ACHN (cell line): ENCODE measurements around the gene AFAP1L2.

Experiments used
- DNase-seq: peaks from one replicate; pipeline ENCODE4 v3.0.0-alpha.2; 2015
- in situ Hi-C: cut with HindIII; loops from 2 replicates; pipeline ENCODE4 v1.10.0; 2017; ENCODE audit warnings: low sequenced_read_pairs, low pct_ligation_motif_present, low pct_unique_long_range_greater_than_20kb

The AFAP1L2 gene

DNA sequence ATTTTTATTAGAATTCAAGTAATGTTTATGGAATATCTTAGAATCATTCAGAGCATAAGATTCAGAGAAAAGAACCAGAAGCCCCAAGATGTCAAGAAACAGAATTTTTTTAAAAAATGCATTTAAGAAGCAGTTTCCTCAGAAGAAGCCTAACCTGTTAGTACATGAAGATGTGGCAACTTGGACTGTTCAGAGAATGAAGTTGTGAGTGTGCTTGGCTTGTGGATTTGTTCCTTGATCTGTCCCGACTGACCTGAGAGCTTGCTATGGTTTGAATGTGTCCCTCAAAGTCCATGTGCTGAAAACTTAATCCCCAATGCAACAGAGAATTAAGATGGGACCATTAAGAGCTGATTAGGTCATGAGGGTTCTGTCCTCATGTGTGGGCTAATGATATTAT, 13.8 kb upstream of the AFAP1L2 start:
- in situ Hi-C loops, result no loop called here
- no peak for DNase-seq

DNA sequence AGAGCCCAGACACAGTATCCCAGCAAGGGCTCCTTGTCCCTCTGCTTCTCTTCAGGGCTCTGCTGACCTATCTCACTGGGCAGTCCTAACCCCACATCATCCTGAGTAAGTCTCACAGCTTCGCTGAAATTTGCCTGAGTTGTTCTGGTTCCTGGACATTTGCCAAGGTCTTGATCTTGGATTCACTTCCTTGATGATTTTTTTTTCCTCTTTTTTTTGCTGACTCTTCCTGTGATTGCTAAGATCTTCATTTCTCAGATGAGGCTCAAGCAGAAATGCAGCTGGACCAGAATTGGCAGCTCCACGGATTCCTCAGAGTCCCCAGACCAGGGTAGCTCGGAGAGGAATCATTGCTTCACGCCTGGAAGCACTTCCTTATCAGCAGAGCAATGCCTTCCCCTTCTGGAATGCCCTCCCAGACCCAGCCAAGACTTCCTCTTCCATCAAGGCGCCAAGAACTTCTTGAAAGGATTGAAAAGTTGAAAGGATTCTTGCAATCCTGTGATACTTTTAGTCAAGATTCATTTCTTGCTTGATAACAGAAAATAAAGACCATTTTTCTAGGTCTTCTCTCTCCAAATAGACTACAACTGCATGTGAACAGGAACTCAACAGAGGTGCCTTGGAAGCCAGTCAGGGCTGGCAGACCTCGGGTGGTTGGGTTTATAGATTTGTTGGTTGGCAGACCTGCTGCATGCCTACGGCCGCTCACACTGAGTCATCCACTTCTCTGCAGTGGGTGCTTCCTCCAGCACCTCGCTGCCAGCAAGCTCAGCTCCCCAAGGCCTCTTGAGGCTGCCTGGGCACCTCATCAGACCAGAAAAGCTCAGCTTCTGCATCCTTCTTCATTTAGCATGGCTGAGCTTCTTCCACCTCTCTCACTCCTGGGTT, 8.8 kb upstream of the AFAP1L2 start:
- in situ Hi-C loops, result no loop called here
- DNase-seq, result peak; percentile 99

DNA sequence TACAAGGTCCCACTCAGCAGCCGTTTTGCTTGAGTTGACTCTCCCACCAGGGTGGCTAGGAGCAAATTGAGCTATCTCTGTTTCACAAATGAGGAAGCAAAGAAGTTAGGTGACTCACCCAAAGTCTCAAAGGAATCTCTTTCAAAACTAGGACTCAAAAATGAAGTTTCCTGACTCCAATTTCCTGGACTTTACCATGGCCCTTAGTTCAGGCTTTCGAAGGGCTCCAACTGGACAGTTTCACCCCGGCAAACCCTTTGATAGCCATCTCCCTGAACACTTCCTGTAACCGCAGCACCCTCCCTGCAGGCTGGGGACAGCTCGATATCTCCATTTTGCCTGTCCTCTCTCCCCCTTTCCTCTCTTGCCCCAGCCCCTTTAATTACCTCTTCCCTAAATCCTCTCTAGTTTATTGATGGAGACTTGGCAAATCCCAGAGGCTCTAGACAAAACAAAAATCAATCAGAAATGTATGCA, 4.7 kb upstream of the AFAP1L2 start:
- in situ Hi-C loops, result no loop called here

DNA sequence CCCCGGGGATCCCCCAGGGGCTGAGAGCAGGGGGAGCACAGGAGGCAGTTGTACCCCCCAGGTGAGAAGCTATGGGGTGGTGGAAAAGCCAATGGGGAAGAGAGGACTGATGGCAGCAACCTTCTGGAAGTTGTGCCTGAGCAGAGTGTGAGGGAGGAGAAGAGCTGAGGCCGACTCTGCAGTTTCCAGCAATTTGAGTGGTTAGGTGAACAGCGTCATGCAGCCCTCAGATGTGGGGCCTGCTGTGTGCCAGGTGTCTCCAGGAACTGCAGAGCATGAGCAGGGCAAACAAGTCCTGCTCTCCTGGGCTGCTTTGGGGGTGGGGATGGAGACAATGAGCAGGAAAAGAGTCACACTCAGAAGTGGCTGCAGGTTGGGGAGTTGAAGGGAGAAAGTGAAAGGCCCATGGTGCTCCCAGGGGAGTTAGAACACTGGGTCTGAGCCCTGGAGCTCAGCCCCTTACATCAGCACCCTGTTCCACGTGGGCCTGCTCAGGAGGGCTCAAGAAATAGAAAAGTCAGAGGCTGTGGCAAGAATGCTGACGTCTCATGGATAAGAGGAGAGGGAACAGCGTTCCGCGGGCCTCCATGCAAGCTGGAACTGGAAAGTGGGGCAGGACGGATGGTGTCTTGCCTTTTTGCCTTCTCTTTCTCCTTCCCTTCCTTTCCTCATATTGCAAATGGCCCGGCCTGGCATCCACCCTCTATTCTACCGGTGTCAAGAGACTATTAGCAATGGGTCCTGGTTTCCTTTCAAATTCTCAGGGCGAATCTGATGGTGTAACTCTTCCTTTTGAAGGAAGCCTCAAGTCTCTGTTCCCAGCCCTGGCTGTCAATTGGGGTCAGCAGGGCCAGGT, 4.0 kb upstream of the AFAP1L2 start:
- in situ Hi-C loops, result no loop called here
- DNase-seq, result no peak

More for the DNA sequence above, 4.7 kb upstream of the AFAP1L2 start:
- DNase-seq, result peak; percentile 31

DNA sequence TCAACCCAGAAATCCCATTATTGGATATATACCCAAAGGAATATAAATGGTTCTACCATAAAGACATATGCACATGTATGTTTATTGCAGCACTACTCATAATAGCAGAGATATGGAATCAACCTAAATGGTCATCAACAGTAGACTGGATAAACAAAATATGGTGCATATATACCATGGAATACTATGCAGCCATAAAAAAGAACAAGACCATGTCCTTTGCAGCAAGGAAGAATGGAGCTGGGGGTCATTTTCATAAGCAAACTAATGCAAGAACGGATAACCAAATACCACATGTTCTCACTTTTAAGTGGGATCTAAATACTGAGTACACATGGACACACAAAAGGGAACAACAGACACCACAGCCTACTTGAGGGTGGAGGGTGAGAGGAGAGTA, 2.2 kb upstream of the AFAP1L2 start:
- in situ Hi-C loops, result no loop called here
- no peak for DNase-seq

DNA sequence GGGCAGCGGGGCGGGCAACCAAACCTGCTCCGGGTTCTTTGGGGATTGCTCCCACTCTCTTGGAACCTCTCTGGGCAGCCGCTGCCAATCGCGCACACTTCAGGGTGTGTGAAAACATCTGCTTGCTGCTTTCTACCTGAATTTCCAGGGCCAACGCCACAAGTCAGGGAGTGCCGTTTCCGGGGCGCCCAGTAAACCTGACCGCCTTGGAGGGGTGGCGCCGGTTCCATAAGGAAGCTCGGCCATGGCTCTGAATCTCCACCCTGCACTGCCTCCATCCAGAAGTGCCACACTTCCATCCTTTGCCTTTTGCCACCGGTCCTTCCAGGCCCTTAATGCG, 679 bp upstream of the AFAP1L2 start:
- DNase-seq, result no peak
- in situ Hi-C loops, result no loop called here

DNA sequence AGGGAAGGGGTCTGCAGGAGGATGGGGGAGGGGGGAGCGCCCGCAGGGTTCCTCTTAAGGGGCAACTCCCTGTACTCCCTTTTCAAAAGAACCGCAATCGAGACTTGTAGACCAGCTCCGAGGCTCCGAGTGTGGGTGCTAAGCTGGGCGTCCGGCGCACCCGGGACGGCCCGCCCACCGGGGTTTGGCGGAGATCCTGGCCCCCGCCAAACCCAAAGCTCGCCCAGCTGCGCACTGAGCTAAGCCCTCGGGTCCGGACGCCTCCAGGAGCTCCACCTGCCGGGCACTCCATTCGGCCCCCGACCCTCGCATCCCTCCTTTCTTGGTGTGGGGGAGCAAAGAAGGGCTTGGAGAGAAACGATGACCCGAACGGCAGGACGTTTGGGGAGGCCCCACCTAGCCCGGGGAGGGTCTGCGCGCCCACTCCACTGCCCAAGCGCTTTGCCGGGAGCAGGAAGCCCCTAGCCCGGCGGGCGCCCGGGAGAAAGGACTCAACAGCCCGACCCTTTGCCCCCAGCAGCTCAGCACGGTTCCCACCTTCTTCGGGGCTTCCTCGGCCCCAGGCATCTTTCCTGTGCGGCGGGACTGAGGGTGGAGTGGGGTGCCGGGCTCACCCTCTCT, 651 bp downstream of the AFAP1L2 start:
- in situ Hi-C loops, result no loop called here
- peak; percentile 75 for DNase-seq

DNA sequence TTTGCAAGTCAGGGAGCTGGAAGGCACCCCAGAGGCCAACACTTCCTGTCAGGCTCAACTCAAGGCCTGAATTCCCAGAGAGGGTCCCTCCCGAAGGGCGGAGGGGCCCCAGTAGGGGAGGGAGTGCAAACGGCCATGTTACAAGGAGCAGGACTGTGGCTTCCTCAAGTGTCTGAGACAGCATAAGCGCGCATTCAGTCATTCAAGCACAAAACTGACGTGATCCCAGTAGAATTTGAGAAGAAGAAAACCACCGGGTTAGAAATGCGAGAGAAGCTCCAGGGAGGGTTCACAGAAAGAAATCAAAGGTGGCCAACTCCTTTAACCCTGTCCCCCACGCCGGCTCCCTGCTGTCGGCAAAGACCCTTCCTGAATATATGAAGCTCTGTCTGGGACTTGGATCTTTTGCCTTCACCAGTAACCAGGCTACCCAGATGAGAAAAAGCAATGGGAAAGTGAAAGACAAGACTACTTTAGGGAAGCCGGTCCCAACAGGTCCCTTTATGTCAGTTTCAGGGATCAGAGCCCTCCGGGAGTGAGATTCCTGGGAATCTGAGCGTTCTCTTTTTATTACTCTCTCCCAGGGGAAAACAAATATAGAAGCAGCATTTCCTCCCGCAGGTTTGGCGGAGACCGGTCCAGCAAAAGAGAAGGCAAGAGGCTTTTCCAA, 1.3 kb downstream of the AFAP1L2 start:
- DNase-seq, result peak; percentile 87
- in situ Hi-C loops, result no loop called here

DNA sequence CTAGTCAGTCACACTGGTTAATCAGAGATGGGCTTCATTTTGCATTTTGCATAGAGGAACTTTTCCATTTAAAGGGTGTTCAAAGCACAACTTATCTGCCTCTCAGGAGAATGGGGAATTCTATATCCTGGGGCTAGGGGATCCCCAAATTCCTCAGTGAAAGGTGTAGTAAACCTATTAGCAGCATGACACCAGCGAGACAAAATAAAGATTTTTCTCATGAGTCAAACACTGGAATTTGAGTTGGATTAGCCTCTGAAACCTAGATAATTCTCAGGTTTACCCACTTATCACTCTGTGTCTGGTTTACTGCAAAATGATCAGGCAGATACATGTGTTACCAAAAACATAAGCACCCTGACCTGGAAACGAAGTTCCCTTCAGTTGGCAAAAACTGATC, 2.1 kb downstream of the AFAP1L2 start:
- DNase-seq, result peak; percentile 19
- in situ Hi-C loops, result no loop called here

DNA sequence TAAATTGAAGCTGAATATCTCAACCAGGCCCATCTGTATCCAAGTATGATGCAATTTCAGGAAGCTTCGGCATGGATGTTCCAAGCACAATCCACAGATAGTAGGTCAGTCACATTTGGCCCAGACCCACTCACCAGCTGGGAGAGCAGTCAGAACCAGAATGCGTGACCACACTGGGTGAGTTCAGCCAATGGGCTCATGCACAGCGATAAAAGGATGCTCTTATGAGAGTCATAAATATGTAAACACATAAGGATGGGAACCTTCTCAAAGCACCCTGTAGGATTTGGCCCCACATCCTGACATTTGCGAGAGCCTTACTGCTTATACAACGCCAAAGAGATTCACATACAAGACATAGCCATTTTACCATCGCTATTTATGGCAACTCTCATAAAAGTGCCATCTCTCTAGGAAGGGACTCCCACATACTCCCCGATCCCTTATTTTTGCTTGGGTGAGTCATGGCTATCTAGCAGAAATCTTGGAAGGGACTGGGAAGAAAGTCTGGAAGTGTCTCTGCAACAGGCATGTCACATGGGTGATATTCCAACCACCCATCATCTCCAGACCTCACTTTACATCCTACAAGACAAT, 3.0 kb downstream of the AFAP1L2 start:
- in situ Hi-C loops, result no loop called here
- peak; percentile 78 for DNase-seq

DNA sequence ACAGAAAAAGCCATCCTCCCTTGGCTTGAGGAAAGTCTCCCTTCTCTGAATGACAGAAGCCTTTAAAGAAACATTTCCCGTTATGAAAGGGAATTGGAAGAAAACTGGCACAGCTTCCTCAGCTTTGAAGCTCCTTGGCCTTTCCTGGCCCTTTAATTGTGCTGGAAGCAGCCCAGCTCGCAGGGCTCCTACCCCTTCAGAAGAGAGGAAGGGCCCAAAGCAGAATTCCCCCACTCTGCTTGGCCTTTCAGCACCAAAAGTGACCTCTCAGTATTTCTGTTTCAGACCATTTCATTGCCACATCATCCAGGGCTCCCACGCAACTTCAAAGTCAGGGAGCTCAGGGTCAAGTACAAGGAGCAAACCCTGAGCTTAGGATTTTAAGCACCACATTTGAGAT, 4.2 kb downstream of the AFAP1L2 start:
- in situ Hi-C loops, result no loop called here
- no peak for DNase-seq

DNA sequence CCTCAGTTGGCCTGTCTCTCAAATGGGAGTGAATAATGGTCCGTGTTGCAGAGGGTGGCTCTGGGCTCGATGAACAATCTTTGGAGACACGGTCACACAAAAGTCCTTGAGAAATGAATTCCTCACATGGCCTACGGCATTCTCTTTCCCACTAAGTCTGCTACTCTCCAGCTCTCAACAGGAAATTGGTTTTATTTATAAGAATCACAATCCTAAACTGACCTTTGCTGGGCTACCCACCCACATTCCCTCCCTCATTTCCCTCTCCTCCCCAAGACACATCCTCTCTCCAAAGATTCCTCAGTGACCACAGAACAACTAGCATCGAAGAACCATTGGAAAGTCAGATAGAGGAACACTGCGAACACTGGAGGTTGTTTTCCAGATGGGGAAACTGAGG, 4.7 kb downstream of the AFAP1L2 start:
- DNase-seq, result no peak
- in situ Hi-C loops, result no loop called here

DNA sequence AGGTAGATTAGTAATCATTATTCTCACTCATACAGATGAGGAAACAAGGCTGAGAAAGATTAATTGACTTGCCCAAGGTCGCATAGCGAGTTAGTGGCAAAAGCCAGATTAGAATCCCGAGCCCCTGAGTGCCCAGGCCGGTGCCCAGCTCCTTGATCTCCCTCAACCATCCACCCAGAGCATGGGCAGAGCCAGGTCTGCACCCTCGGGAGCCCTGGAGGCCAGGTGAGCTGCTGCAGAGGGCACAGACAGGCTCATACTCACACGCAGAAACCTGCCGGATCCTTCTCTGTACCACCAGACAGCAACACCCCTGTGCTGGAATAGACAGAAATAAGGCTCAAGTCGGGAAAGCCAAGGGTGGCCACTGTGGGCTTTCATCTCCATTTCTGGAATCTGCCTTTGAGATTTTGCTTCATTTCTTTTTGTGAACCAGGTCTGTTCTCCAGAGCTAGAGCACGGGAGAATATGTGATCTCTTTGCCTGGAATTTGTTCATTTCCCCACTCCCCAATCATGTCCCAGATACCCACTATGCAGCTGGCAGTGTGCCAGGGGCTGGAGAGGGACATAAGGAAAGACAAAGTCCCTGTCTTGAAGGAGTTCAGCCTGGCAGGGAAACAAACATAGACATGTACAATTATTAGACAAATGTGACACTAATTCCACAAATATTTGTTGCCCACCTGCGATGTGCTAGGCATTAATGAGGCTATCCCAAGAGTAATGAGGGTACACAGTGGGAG, 5.5 kb downstream of the AFAP1L2 start:
- DNase-seq, result no peak
- in situ Hi-C loops, result no loop called here

DNA sequence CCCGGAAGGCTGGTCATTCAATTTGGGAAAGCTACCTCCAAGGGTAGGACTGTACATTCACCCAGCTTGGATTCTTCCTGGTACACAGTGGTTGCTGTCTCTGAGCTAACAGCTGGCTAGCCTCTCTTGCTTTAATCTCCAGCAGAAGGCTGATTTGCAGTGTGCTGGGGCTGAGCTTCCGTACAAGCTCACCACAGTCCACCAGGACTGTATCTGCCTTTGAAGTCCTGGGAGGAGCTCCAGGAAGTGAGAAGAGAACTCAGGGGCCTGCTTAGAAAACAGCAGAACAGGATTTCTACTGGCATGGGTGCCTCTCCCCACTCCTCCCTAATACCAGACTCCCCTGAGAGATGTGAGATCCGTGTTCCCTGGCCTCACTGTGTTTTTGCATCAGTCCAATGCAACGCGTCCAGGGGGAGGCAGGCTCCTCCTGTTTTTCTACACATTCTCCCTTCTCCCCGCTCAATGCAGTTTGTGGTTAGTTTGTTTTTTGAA, 6.6 kb downstream of the AFAP1L2 start:
- in situ Hi-C loops, result no loop called here
- no peak for DNase-seq

DNA sequence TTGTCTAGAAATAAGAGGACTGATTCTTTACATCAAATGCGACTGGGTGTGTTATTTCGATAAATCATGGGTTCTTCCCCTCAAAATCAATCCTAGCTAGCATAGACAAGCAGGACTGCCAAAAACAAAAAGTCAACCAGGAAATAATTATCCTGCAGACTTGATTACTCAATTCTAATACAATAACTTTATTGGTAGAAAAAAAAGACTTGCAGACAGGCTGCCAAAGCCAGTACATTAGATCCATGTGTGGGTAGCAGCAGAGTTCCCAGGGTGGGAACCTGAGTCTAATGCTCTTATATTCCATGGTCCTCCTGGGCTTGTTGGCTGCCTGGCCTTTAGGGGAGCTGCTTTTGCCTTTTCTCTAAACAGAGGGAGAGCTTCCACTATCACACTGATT, 7.8 kb downstream of the AFAP1L2 start:
- in situ Hi-C loops, result no loop called here
- no peak for DNase-seq

DNA sequence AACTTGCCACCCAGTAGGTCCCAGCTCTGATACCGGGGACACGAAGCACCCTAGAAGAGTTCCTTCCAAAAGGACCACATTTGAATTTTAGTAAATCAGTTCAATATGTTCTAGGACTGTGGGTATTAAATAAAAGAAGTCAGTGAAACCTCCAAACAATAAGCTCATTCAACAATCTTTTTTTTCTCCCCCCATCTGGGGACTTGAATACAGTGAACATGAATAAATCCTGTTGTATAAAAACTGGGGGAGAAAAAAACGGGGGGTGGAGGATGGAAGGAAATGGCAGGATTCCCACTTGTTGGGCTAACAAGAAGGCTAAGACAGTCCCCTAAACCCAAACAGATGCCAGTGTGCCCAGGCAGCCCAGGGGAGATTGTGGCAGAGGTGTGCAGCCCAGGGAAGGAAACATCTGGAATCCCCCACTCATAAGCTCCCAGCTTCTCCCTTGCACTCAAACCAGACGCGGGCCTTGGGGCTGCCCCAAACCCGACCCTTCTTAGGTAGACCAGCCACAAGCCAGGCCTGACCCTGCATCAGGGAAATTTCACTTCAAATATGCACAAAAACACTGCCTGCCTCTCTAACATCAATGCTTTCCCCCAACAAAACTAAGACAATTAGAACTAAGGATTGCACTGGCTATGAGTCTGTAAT, 8.8 kb downstream of the AFAP1L2 start:
- in situ Hi-C loops, result no loop called here
- DNase-seq, result no peak

DNA sequence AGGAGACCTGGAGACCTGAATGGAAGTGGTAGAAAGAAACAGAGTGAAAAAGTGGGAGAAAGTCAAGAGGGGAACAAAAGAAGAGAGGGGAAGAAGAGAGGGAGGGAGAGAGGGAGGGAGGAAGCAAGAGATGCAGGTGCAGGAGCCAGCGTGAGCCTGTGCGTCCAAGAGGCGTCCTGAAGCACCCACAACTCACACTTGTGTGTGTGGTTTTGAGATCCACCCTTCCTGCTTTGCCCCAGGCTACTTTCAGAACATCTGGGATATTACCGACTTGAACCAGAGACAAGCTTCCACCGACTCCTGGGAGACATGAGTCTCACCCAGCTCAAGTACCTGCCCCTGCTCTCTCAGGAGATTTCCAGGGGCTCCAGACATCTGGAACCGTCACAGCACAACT, 9.8 kb downstream of the AFAP1L2 start:
- in situ Hi-C loops, result no loop called here

More for the DNA sequence above, 9.8 kb downstream of the AFAP1L2 start:
- no peak for DNase-seq
